Neuronal stem cell (in vitro differentiated cells): Measurements from ENCODE around the gene PEMT.
A peak's percentile ranks its signal among the peaks of the same experiment; 100 is the strongest.

Experiments
- DNase-seq: peaks from one replicate; pipeline ENCODE4 v3.0.0-alpha.2; 2013; ENCODE audit warnings: low spot score
- H2AFZ ChIP-seq: one replicate; pipeline ENCODE4 v1.6.1; 2013; ENCODE audit warnings: mild to moderate bottlenecking, low read length, inconsistent platforms
- H2AK5ac ChIP-seq: 2 replicates; pipeline ENCODE4 v1.6.1; 2013; ENCODE audit warnings: low read depth, mild to moderate bottlenecking, inconsistent platforms, low read length, moderate library complexity, mixed read lengths
- H2BK120ac ChIP-seq: 2 replicates; pipeline ENCODE4 v1.6.1; 2013; ENCODE audit warnings: low read depth, mild to moderate bottlenecking, inconsistent platforms, low read length, moderate library complexity, mixed read lengths
- H2BK12ac ChIP-seq: one replicate; pipeline ENCODE4 v1.6.1; 2013; ENCODE audit warnings: low read length, inconsistent platforms
- H2BK15ac ChIP-seq: 2 replicates; pipeline ENCODE4 v1.6.1; 2013; ENCODE audit warnings: mild to moderate bottlenecking, low read length, inconsistent platforms, mixed read lengths
- H2BK5ac ChIP-seq: one replicate; pipeline ENCODE4 v1.6.1; 2013; ENCODE audit warnings: inconsistent platforms, mild to moderate bottlenecking, low read length, moderate library complexity
- H3K14ac ChIP-seq: one replicate; pipeline ENCODE4 v1.6.1; 2013; ENCODE audit warnings: low read length, inconsistent platforms
- H3K18ac ChIP-seq: 2 replicates; pipeline ENCODE4 v1.6.1; 2013; ENCODE audit warnings: low read length, inconsistent platforms
- H3K23ac ChIP-seq: 2 replicates; pipeline ENCODE4 v1.6.1; 2013; ENCODE audit warnings: low read depth, mild to moderate bottlenecking, mixed read lengths, low read length, inconsistent platforms; ENCODE audit not compliant: poor library complexity
- H3K27ac ChIP-seq: replicated peaks from 3 replicates; pipeline ENCODE4 v1.5.1; 2013; ENCODE audit warnings: low read length, inconsistent platforms
- H3K27me3 ChIP-seq, 3 experiments: 2 replicates each; pipeline ENCODE4 v1.6.1; 2013; ENCODE audit warnings: low read length in 3 of 3, mild to moderate bottlenecking in 2 of 3, inconsistent platforms in 1 of 3, low read depth in 1 of 3, mixed read lengths in 1 of 3, moderate library complexity in 1 of 3; ENCODE audit not compliant: control insufficient read depth in 3 of 3, insufficient read depth in 3 of 3
- H3K36me3 ChIP-seq, 2 donors: replicated peaks in 1 of 2; 2 replicates each; pipeline ENCODE4 v1.6.1; 2013; ENCODE audit warnings: low read length in 2 of 2; ENCODE audit not compliant: control insufficient read depth in 2 of 2, insufficient read depth in 2 of 2
- H3K4ac ChIP-seq: 2 replicates; pipeline ENCODE4 v1.6.1; 2013; ENCODE audit warnings: inconsistent platforms, mild to moderate bottlenecking, low read length, moderate library complexity
- H3K4me1 ChIP-seq, 2 donors: 1 replicate in 1 of 2; 2 replicates in 1 of 2; pipeline ENCODE4 v1.6.1; 2013; ENCODE audit warnings: low read length in 2 of 2, low read depth in 1 of 2; ENCODE audit not compliant: control insufficient read depth in 2 of 2, insufficient read depth in 1 of 2
- H3K4me2 ChIP-seq: one replicate; pipeline ENCODE4 v1.6.1; 2013; ENCODE audit warnings: mild to moderate bottlenecking, low read length, inconsistent platforms; ENCODE audit not compliant: insufficient read depth, poor library complexity, severe bottlenecking
- H3K4me3 ChIP-seq, 2 donors: 2 replicates each; pipeline ENCODE4 v1.5.1; 2013; ENCODE audit warnings: low read length in 2 of 2, mild to moderate bottlenecking in 2 of 2, inconsistent platforms in 1 of 2, moderate library complexity in 1 of 2
- H3K79me1 ChIP-seq: one replicate; pipeline ENCODE4 v1.6.1; 2013; ENCODE audit warnings: low read depth, mild to moderate bottlenecking, inconsistent platforms, low read length, moderate library complexity
- H3K9ac ChIP-seq: one replicate; pipeline ENCODE4 v1.6.1; 2013; ENCODE audit warnings: mild to moderate bottlenecking, low read depth, low read length, inconsistent platforms; ENCODE audit not compliant: poor library complexity
- H3K9me3 ChIP-seq, 2 donors: replicated peaks in 1 of 2; 2 replicates each; pipeline versions ENCODE3 to v1.6.1; 2013; ENCODE audit warnings: low read length in 2 of 2, mild to moderate bottlenecking in 2 of 2, inconsistent platforms in 1 of 2, low read depth in 1 of 2, mixed read lengths in 1 of 2, moderate library complexity in 1 of 2; ENCODE audit not compliant: control insufficient read depth in 2 of 2, insufficient read depth in 1 of 2
- H4K8ac ChIP-seq: one replicate; pipeline ENCODE4 v1.6.1; 2013; ENCODE audit warnings: low read depth, mild to moderate bottlenecking, inconsistent platforms, low read length, moderate library complexity
- H4K91ac ChIP-seq: one replicate; pipeline ENCODE4 v1.6.1; 2013; ENCODE audit warnings: low read length, low read depth, mild to moderate bottlenecking, inconsistent platforms; ENCODE audit not compliant: poor library complexity
- WGBS, 2 donors: extraction: QIAGEN DNeasy Blood & Tissue Kit; methylation state at CpG; one replicate each; pipeline ENCODE4 v1.1.7; 2013; ENCODE audit warnings: missing lambda C conversion rate in 2 of 2, mixed read lengths in 1 of 2; ENCODE audit not compliant: insufficient read length in 2 of 2, insufficient replicate concordance in 1 of 2; ENCODE audit errors: extremely low coverage in 2 of 2; 5-methylcytosine and 5-hydroxymethylcytosine counted together

The PEMT gene

DNA sequence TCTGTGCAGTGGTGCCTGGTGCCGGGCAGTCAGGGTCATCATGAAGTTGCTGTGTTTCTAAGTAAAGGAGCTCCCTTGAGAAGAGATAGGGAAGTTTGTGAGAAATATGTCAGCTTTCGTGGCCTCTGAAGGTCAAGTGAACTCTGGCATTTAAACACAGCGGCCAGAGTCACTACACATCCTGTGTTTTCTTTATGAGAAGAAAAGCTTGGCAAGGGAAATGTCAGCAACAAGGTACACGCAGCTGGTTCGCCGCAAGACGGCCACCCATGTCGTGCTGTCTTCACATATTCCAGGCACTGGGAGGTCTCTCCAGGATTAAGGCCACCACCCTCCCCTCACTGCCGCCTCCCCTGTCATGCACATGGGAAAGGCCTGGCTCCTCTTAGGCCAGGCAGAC, 33.2 kb upstream of the PEMT start:
- Histone ChIP-seq H3K4me1 (peaks cover 10 to 19% of the 10 kb centered on the region in 2 donors), H3K9ac (no peak overlapping the region), H3K9me3 (no peaks in the 10 kb centered on the region), H2AFZ (no peak overlapping the region), H3K4me2 (no peak overlapping the region), H4K8ac (no peak overlapping the region), H2AK5ac (no peak overlapping the region), H3K27me3 (peaks cover 0 to 4% (median 0%) of the 10 kb centered on the region in 3 experiments), H2BK5ac (no peak overlapping the region), H2BK120ac (no peak overlapping the region), H3K18ac (no peak overlapping the region), H3K27ac (no peak overlapping the region), H3K4me3 (no peak overlapping the region), H3K79me1 (no peaks in the 10 kb centered on the region), H4K91ac (no peak overlapping the region), H2BK15ac (no peak overlapping the region), H3K23ac (no peak overlapping the region), H3K36me3 (no peaks in the 10 kb centered on the region), H2BK12ac (no peak overlapping the region), H3K14ac (no peak overlapping the region), H3K4ac (no peak overlapping the region)
- DNase-seq = no peak
- WGBS, 2 donors = no CpG with 5 or more reads among the region's 9 CpGs

DNA sequence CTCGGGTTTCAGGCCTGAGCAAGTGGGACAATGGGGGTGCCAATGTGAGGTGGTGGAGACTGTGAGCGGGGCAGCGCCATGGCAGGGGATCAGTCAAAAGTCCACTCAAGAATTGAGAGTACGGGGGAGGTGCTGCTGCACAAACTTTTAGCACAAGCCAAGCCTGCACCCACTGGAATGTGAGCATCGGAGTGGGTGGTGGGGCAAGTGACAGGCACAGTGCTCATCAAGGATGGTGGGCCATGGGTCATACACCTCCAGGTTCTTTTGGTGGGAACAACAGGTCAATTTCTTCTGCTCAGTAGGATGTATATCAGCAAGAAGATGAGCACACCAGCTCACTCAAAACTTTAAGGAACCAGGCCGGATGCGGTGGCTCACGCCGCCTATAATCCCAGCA, 32.4 kb upstream of the PEMT start:
- no peak overlapping the region for H3K4me2 ChIP-seq
- H4K8ac ChIP-seq = no peak overlapping the region
- no peak overlapping the region for H3K14ac ChIP-seq
- H2BK12ac ChIP-seq = peak overlapping the region; percentile 46
- WGBS, 2 donors = no CpG with 5 or more reads among the region's 9 CpGs
- no peak overlapping the region for H2AFZ ChIP-seq
- H3K23ac ChIP-seq = no peak overlapping the region
- no peaks in the 10 kb centered on the region for H3K36me3 ChIP-seq
- no peak overlapping the region for H2BK15ac ChIP-seq
- H3K4me3 ChIP-seq = peak overlapping the region in 1 of 2 donors; percentile 15
- H3K9me3 ChIP-seq = no peaks in the 10 kb centered on the region
- peak overlapping the region; percentile 12 for H3K9ac ChIP-seq
- H3K18ac ChIP-seq = peak overlapping the region; percentile 70
- no peaks in the 10 kb centered on the region for H3K79me1 ChIP-seq
- H4K91ac ChIP-seq = no peak overlapping the region
- no peak overlapping the region for H2BK120ac ChIP-seq
- no peak for DNase-seq
- peaks cover 10 to 19% of the 10 kb centered on the region in 2 donors for H3K4me1 ChIP-seq
- peaks cover 0 to 4% (median 0%) of the 10 kb centered on the region in 3 experiments for H3K27me3 ChIP-seq
- H3K27ac ChIP-seq = no peak overlapping the region
- peak overlapping the region; percentile 79 for H2AK5ac ChIP-seq
- peak overlapping the region; percentile 39 for H2BK5ac ChIP-seq
- H3K4ac ChIP-seq = peak overlapping the region; percentile 89

DNA sequence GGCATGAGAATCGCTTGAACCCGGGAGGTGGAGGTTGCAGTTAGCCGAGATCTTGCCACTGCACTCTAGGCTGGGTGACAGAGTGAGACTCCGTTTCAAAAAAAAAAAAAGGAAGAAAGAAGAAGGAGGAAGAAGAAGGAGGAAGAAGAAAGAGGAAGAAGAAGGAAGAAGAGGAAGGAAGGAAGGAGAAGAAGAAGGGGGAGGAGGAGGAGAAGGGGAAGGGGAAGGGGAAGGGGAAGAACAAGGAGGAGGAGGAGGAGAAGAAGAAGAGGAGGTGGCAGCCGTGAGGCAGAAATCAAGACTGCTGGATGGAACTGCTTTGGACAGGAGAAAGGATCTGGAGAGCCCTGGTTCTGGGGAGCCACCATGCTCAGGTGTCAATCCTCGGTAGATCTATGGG, 29.7 kb upstream of the PEMT start:
- Histone ChIP-seq H3K27ac (no peak overlapping the region), H3K23ac (no peak overlapping the region), H3K79me1 (no peaks in the 10 kb centered on the region), H2BK12ac (no peak overlapping the region), H3K4me1 (peaks cover 6 to 14% of the 10 kb centered on the region in 2 donors), H2AFZ (no peak overlapping the region), H3K4ac (no peak overlapping the region), H2BK120ac (no peak overlapping the region), H3K14ac (no peak overlapping the region), H3K4me3 (no peak overlapping the region), H3K4me2 (no peak overlapping the region), H3K9ac (no peak overlapping the region), H4K91ac (no peak overlapping the region), H2BK5ac (no peak overlapping the region), H2AK5ac (no peak overlapping the region), H3K9me3 (no peaks in the 10 kb centered on the region), H3K36me3 (no peaks in the 10 kb centered on the region), H3K18ac (peak overlapping the region; percentile 35), H4K8ac (no peak overlapping the region), H3K27me3 (peaks cover 0 to 4% (median 0%) of the 10 kb centered on the region in 3 experiments), H2BK15ac (no peak overlapping the region)
- no peak for DNase-seq
- WGBS, 2 donors = no CpG with 5 or more reads among the region's 6 CpGs

DNA sequence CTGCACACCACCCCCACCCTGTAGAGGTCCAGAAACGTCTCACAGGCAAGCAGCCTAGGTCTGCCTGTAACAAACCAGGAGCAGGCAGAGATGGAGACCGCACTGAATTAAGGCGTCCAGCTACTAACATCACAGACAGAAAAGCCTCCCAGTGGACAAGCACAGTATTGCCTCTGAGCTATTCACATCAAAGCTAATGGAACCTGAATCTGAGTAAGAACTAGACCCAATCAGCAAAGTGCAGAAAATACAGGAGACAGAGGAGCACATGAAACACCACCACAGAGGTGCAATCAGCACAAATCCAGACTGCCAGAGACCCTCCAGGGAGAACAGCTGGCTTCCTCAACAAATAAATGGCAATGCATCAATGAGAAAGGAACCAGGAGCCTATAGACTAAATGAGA, 22.2 kb upstream of the PEMT start:
- H3K9me3 ChIP-seq = peaks cover 4 to 5% of the 10 kb centered on the region in 2 donors
- no peak overlapping the region for H2BK5ac ChIP-seq
- H3K36me3 ChIP-seq = no peaks in the 10 kb centered on the region
- no peak overlapping the region for H3K14ac ChIP-seq
- H3K9ac ChIP-seq = no peak overlapping the region
- H2BK12ac ChIP-seq = no peak overlapping the region
- H2AFZ ChIP-seq = peak overlapping the region; percentile 51
- H3K4me3 ChIP-seq = no peak overlapping the region
- H3K27ac ChIP-seq = no peak overlapping the region
- H4K8ac ChIP-seq = no peak overlapping the region
- H3K23ac ChIP-seq = no peak overlapping the region
- H4K91ac ChIP-seq = no peak overlapping the region
- no peak overlapping the region for H2BK120ac ChIP-seq
- H2BK15ac ChIP-seq = no peak overlapping the region
- DNase-seq = peak; percentile 27
- H3K4ac ChIP-seq = no peak overlapping the region
- no peaks in the 10 kb centered on the region for H3K79me1 ChIP-seq
- peaks cover 0 to 4% (median 0%) of the 10 kb centered on the region in 3 experiments for H3K27me3 ChIP-seq
- no CpG with 5 or more reads among the region's 3 CpGs for WGBS, 2 donors
- no peak overlapping the region for H3K18ac ChIP-seq
- no peaks in the 10 kb centered on the region for H3K4me1 ChIP-seq
- no peak overlapping the region for H3K4me2 ChIP-seq
- no peak overlapping the region for H2AK5ac ChIP-seq
